HG03442 (cell line): ENCODE results near the gene UNC5CL.

Experiments used
- ATAC-seq: cut with Tn5 transposase; IDR thresholded peaks from one replicate; pipeline ENCODE4 v1.9.1; 2021; ENCODE audit warnings: mild to moderate bottlenecking, moderate library complexity; ENCODE audit not compliant: unreplicated experiment

The UNC5CL gene

DNA sequence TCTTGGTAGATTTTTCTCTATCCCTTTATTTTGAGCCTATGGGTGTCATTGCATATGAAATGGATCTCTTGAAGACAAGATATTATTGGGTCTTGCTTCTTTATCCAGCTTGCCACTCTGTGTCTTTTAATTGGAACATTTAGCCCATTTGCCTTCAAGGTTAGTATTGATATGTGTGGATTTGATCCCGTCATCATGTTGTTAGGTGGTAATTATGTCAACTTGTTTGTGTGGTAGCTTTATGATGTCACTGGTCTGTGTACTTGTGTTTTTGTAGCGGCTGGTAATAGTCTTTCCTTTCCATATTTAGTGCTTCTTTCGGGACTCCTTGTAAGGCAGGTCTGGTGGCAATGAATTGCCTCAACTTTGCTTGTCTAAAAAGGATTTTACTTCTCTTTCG, 61.9 kb downstream of the UNC5CL start:
- ATAC-seq, result no peak
